Neuronal stem cell (in vitro differentiated cells): ENCODE data around the gene OR2K2.

Experiments used
- DNase-seq: peaks from one replicate; pipeline ENCODE4 v3.0.0-alpha.2; 2013; ENCODE audit warnings: low spot score
- H2AFZ ChIP-seq: one replicate; pipeline ENCODE4 v1.6.1; 2013; ENCODE audit warnings: mild to moderate bottlenecking, low read length, inconsistent platforms
- H2AK5ac ChIP-seq: 2 replicates; pipeline ENCODE4 v1.6.1; 2013; ENCODE audit warnings: low read depth, mild to moderate bottlenecking, inconsistent platforms, low read length, moderate library complexity, mixed read lengths
- H2BK120ac ChIP-seq: 2 replicates; pipeline ENCODE4 v1.6.1; 2013; ENCODE audit warnings: low read depth, mild to moderate bottlenecking, inconsistent platforms, low read length, moderate library complexity, mixed read lengths
- H2BK12ac ChIP-seq: one replicate; pipeline ENCODE4 v1.6.1; 2013; ENCODE audit warnings: low read length, inconsistent platforms
- H2BK15ac ChIP-seq: 2 replicates; pipeline ENCODE4 v1.6.1; 2013; ENCODE audit warnings: mild to moderate bottlenecking, low read length, inconsistent platforms, mixed read lengths
- H2BK5ac ChIP-seq: one replicate; pipeline ENCODE4 v1.6.1; 2013; ENCODE audit warnings: inconsistent platforms, mild to moderate bottlenecking, low read length, moderate library complexity
- H3K14ac ChIP-seq: one replicate; pipeline ENCODE4 v1.6.1; 2013; ENCODE audit warnings: low read length, inconsistent platforms
- H3K18ac ChIP-seq: 2 replicates; pipeline ENCODE4 v1.6.1; 2013; ENCODE audit warnings: low read length, inconsistent platforms
- H3K23ac ChIP-seq: 2 replicates; pipeline ENCODE4 v1.6.1; 2013; ENCODE audit warnings: low read depth, mild to moderate bottlenecking, mixed read lengths, low read length, inconsistent platforms; ENCODE audit not compliant: poor library complexity
- H3K27ac ChIP-seq: replicated peaks from 3 replicates; pipeline ENCODE4 v1.5.1; 2013; ENCODE audit warnings: low read length, inconsistent platforms
- H3K27me3 ChIP-seq, 3 experiments: 2 replicates each; pipeline ENCODE4 v1.6.1; 2013; ENCODE audit warnings: low read length in 3 of 3, mild to moderate bottlenecking in 2 of 3, inconsistent platforms in 1 of 3, low read depth in 1 of 3, mixed read lengths in 1 of 3, moderate library complexity in 1 of 3; ENCODE audit not compliant: control insufficient read depth in 3 of 3, insufficient read depth in 3 of 3
- H3K36me3 ChIP-seq, 2 donors: replicated peaks in 1 of 2; 2 replicates each; pipeline ENCODE4 v1.6.1; 2013; ENCODE audit warnings: low read length in 2 of 2; ENCODE audit not compliant: control insufficient read depth in 2 of 2, insufficient read depth in 2 of 2
- H3K4ac ChIP-seq: 2 replicates; pipeline ENCODE4 v1.6.1; 2013; ENCODE audit warnings: inconsistent platforms, mild to moderate bottlenecking, low read length, moderate library complexity
- H3K4me1 ChIP-seq, 2 donors: 1 replicate in 1 of 2; 2 replicates in 1 of 2; pipeline ENCODE4 v1.6.1; 2013; ENCODE audit warnings: low read length in 2 of 2, low read depth in 1 of 2; ENCODE audit not compliant: control insufficient read depth in 2 of 2, insufficient read depth in 1 of 2
- H3K4me2 ChIP-seq: one replicate; pipeline ENCODE4 v1.6.1; 2013; ENCODE audit warnings: mild to moderate bottlenecking, low read length, inconsistent platforms; ENCODE audit not compliant: insufficient read depth, poor library complexity, severe bottlenecking
- H3K4me3 ChIP-seq, 2 donors: 2 replicates each; pipeline ENCODE4 v1.5.1; 2013; ENCODE audit warnings: low read length in 2 of 2, mild to moderate bottlenecking in 2 of 2, inconsistent platforms in 1 of 2, moderate library complexity in 1 of 2
- H3K79me1 ChIP-seq: one replicate; pipeline ENCODE4 v1.6.1; 2013; ENCODE audit warnings: low read depth, mild to moderate bottlenecking, inconsistent platforms, low read length, moderate library complexity
- H3K9ac ChIP-seq: one replicate; pipeline ENCODE4 v1.6.1; 2013; ENCODE audit warnings: mild to moderate bottlenecking, low read depth, low read length, inconsistent platforms; ENCODE audit not compliant: poor library complexity
- H3K9me3 ChIP-seq, 2 donors: replicated peaks in 1 of 2; 2 replicates each; pipeline versions ENCODE3 to v1.6.1; 2013; ENCODE audit warnings: low read length in 2 of 2, mild to moderate bottlenecking in 2 of 2, inconsistent platforms in 1 of 2, low read depth in 1 of 2, mixed read lengths in 1 of 2, moderate library complexity in 1 of 2; ENCODE audit not compliant: control insufficient read depth in 2 of 2, insufficient read depth in 1 of 2
- H4K8ac ChIP-seq: one replicate; pipeline ENCODE4 v1.6.1; 2013; ENCODE audit warnings: low read depth, mild to moderate bottlenecking, inconsistent platforms, low read length, moderate library complexity
- H4K91ac ChIP-seq: one replicate; pipeline ENCODE4 v1.6.1; 2013; ENCODE audit warnings: low read length, low read depth, mild to moderate bottlenecking, inconsistent platforms; ENCODE audit not compliant: poor library complexity
- WGBS, 2 donors: extraction: QIAGEN DNeasy Blood & Tissue Kit; methylation state at CpG; one replicate each; pipeline ENCODE4 v1.1.7; 2013; ENCODE audit warnings: missing lambda C conversion rate in 2 of 2, mixed read lengths in 1 of 2; ENCODE audit not compliant: insufficient read length in 2 of 2, insufficient replicate concordance in 1 of 2; ENCODE audit errors: extremely low coverage in 2 of 2; 5-methylcytosine and 5-hydroxymethylcytosine counted together

The OR2K2 gene

DNA sequence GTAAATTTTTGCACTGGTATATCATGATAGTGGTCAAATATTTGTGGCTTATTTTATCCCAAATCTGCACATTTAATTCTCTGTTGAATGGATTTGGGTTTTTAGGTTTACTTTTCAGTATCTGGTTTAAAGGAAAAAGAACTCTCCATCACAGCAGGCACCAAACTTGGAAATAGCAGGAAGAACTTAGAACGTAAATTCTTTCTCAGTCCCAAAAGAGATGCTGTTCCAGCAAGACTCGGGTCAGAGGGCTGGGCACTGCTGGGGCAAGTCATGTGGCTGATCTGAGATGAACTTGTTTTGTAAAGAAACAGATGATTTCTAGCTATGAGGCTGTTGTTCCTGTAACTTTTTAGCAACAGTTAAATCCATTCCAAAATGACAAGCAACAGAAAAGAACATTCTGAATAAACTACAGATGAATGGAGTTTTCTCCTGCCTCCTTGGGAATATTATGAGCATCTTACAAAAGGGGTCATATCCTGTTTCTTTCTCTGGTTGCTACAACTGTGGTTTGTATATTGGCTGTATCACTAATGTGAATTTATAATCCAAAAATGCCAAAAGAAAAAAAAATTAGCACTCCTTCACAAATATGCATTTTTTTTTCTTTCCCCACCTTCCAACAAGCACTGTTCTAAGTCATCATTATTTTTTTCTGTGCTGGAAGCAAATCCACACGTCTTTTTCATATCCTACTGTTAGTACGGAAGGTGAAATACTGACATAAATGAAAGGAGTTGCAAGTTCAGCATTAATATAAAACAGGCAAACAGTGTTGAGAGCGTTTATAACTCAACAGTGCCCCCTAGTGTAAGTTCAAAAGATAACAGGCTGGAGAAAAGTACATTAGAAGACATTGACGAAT is 31.1 kb downstream of the OR2K2 start:
- H4K8ac ChIP-seq, result no peak overlapping the region
- no peaks in the 10 kb centered on the region for H3K27me3 ChIP-seq
- no peak overlapping the region for H2BK120ac ChIP-seq
- no peak overlapping the region for H2BK5ac ChIP-seq
- no peaks in the 10 kb centered on the region for H3K36me3 ChIP-seq
- H3K18ac ChIP-seq, result no peak overlapping the region
- H2AK5ac ChIP-seq, result no peak overlapping the region
- peak overlapping the region; percentile 84 for H2AFZ ChIP-seq
- H2BK12ac ChIP-seq, result no peak overlapping the region
- no peak overlapping the region for H3K9ac ChIP-seq
- DNase-seq, result peak; percentile 36
- H4K91ac ChIP-seq, result no peak overlapping the region
- H3K27ac ChIP-seq, result no peak overlapping the region
- peaks cover 2 to 6% of the 10 kb centered on the region in 2 donors for H3K4me1 ChIP-seq
- no peak overlapping the region for H3K4ac ChIP-seq
- H3K9me3 ChIP-seq, result peaks cover 0 to 5% of the 10 kb centered on the region in 2 donors
- H3K4me3 ChIP-seq, result no peak overlapping the region
- no CpG with 5 or more reads among the region's 6 CpGs for WGBS, 2 donors
- H3K79me1 ChIP-seq, result no peaks in the 10 kb centered on the region
- no peak overlapping the region for H2BK15ac ChIP-seq
- no peak overlapping the region for H3K23ac ChIP-seq
- H3K14ac ChIP-seq, result no peak overlapping the region
- H3K4me2 ChIP-seq, result no peak overlapping the region

DNA sequence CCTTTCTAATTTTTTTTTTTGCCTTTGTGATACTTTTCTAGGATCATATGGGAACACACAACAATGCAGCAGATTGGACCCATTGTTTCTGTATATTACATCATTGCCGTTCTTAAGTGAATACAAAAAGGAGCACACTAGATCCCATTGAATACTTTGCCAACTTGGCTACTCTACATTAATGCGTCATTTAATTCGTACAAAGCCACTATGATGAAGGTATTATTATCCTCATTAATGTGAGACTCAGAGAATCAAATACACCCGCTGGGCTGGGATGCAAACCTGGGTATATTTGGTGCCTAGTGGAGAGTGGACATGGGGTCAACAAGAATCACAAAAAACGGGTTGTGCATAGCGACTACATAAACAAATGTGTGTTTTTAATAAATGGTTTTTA is 31.9 kb downstream of the OR2K2 start:
- no CpG with 5 or more reads among the region's 6 CpGs for WGBS, 2 donors
- Histone ChIP-seq H3K23ac (no peak overlapping the region), H3K18ac (no peak overlapping the region), H2AFZ (no peak overlapping the region), H3K14ac (no peak overlapping the region), H3K4me2 (no peak overlapping the region), H3K4me1 (peaks cover 2 to 6% of the 10 kb centered on the region in 2 donors), H3K4me3 (no peak overlapping the region), H4K8ac (no peak overlapping the region), H3K36me3 (no peaks in the 10 kb centered on the region), H2BK5ac (no peak overlapping the region), H4K91ac (no peak overlapping the region), H2BK15ac (no peak overlapping the region), H2AK5ac (no peak overlapping the region), H3K4ac (no peak overlapping the region), H3K9me3 (peaks cover 0 to 5% of the 10 kb centered on the region in 2 donors), H3K27me3 (no peaks in the 10 kb centered on the region), H3K27ac (no peak overlapping the region), H2BK12ac (no peak overlapping the region), H2BK120ac (no peak overlapping the region), H3K9ac (no peak overlapping the region), H3K79me1 (no peaks in the 10 kb centered on the region)
- no peak for DNase-seq

DNA sequence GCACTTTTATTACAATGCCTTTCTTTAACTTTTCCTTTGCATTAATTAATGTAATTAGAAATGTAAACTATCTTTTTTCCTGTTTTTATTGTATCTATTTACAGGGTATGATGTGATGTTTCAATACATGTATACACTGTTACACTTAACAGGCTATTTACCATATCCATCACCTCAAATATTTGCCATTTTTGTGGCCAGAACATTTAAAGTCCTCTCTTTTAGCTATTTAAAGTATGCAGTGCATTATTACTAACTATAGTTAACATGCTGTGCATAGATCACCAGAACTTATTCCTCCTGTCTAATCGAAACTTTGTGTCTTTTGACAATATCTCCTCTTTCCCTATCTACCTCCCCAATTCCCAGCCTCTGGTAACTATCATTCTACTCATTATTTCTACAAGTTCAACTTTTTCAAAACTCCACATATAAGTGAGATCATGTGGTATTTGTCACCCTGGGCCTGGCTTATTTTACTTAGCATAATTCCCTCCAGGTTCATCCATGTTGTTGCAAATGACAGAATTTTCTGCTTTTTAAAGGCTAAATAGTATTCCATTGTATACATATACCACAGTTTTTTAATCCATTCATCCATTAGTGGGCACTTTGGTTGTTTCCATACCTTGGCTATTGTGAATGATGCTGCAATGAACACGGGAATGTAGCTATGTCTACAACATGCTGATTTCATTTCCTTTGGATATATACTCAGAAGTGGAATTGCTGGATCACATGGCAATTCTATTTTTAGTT is 32.8 kb downstream of the OR2K2 start:
- Histone ChIP-seq H2AK5ac (no peak overlapping the region), H3K4me1 (peaks cover 2 to 6% of the 10 kb centered on the region in 2 donors), H2BK5ac (no peak overlapping the region), H3K27me3 (no peaks in the 10 kb centered on the region), H3K9me3 (peaks cover 0 to 5% of the 10 kb centered on the region in 2 donors), H4K8ac (no peak overlapping the region), H3K4ac (no peak overlapping the region), H4K91ac (no peak overlapping the region), H3K27ac (no peak overlapping the region), H3K36me3 (no peaks in the 10 kb centered on the region), H2AFZ (no peak overlapping the region), H3K18ac (no peak overlapping the region), H3K23ac (no peak overlapping the region), H2BK120ac (no peak overlapping the region), H3K9ac (no peak overlapping the region), H3K14ac (no peak overlapping the region), H3K4me3 (no peak overlapping the region), H2BK12ac (no peak overlapping the region), H2BK15ac (no peak overlapping the region), H3K79me1 (no peaks in the 10 kb centered on the region), H3K4me2 (no peak overlapping the region)
- no CpG with 5 or more reads among the region's 2 CpGs for WGBS, 2 donors
- DNase-seq, result no peak
